ENCODE data around the gene MAP6D1. TPM values are rescaled to one million over a fixed set of nuclear protein-coding genes. Genes with fewer than 3 reads are reported as not detected.
"Not testable (repeated sequence)": the region's sequence is repeated elsewhere in the genome, so short reads cannot be mapped to it uniquely, and the experiment has no call there.

Gene MAP6D1
- total RNA-seq, 1 experiment from 2014 or later = 1.9 TPM

GRCh38 chr3:183801601-183802000 is 23.8 kb downstream of the MAP6D1 start:
- no peak for DNase-seq (ENCODE audit: low read depth)

- DNase-seq (ENCODE audit: low read depth) = no peak
Observed at GRCh38 chr3:183800243-183800863, 25.0 kb downstream of the MAP6D1 start.

- DNase-seq (ENCODE audit: low read depth) = no peak
Observed at GRCh38 chr3:183799461-183799860, 25.9 kb downstream of the MAP6D1 start.

- DNase-seq (ENCODE audit: low read depth) = no peak
Observed at GRCh38 chr3:183797996-183798395, 27.4 kb downstream of the MAP6D1 start.

GRCh38 chr3:183796372-183796771 is 29.0 kb downstream of the MAP6D1 start:
- DNase-seq (ENCODE audit: low read depth) = no peak

GRCh38 chr3:183794452-183794851 is 30.9 kb downstream of the MAP6D1 start:
- DNase-seq (ENCODE audit: low read depth) = no peak

- DNase-seq (ENCODE audit: low read depth) = no peak
Observed at GRCh38 chr3:183792976-183793375, 32.4 kb downstream of the MAP6D1 start.

GRCh38 chr3:183790700-183791099 is 34.7 kb downstream of the MAP6D1 start:
- DNase-seq (ENCODE audit: low read depth) = no peak

- no peak for DNase-seq (ENCODE audit: low read depth)
Observed at GRCh38 chr3:183789826-183790225, 35.6 kb downstream of the MAP6D1 start.

- DNase-seq (ENCODE audit: low read depth) = not testable (repeated sequence)
Observed at GRCh38 chr3:183784503-183784902, 40.9 kb downstream of the MAP6D1 start.

GRCh38 chr3:183782576-183783276 is 42.7 kb downstream of the MAP6D1 start:
- DNase-seq (ENCODE audit: low read depth) = no peak

GRCh38 chr3:183781246-183781645 is 44.1 kb downstream of the MAP6D1 start:
- no peak for DNase-seq (ENCODE audit: low read depth)

- no peak for DNase-seq (ENCODE audit: low read depth)
Observed at GRCh38 chr3:183779896-183780465, 45.4 kb downstream of the MAP6D1 start.

- no peak for DNase-seq (ENCODE audit: low read depth)
Observed at GRCh38 chr3:183777016-183777618, 48.3 kb downstream of the MAP6D1 start.

- not testable (repeated sequence) for DNase-seq (ENCODE audit: low read depth)
Observed at GRCh38 chr3:183776451-183776850, 48.9 kb downstream of the MAP6D1 start.

- DNase-seq (ENCODE audit: low read depth) = no peak
Observed at GRCh38 chr3:183775781-183776180, 49.6 kb downstream of the MAP6D1 start.

GRCh38 chr3:183774631-183775030 is 50.7 kb downstream of the MAP6D1 start:
- no peak for DNase-seq (ENCODE audit: low read depth)

GRCh38 chr3:183769453-183769852 is 55.9 kb downstream of the MAP6D1 start:
- DNase-seq (ENCODE audit: low read depth) = no peak

GRCh38 chr3:183768114-183768513 is 57.3 kb downstream of the MAP6D1 start:
- DNase-seq (ENCODE audit: low read depth) = no peak

- DNase-seq (ENCODE audit: low read depth) = peak; percentile 80
Observed at GRCh38 chr3:183766745-183767606, 58.4 kb downstream of the MAP6D1 start.

GRCh38 chr3:183766107-183766506 is 59.3 kb downstream of the MAP6D1 start:
- no peak for DNase-seq (ENCODE audit: low read depth)
